Activated gamma-delta T cell (primary cell): Measurements from ENCODE around the gene NXT2.
"Not testable (repeated sequence)": the region's sequence is repeated elsewhere in the genome, so short reads cannot be mapped to it uniquely, and the experiment has no call there.

Experiments used
- DNase-seq: peaks from one replicate; lab custom pipeline; 2025; lab: John Stamatoyannopoulos, UW
- total RNA-seq, 2 donors: gene quantifications; one replicate each; lab custom pipeline; 2026; lab: John Stamatoyannopoulos, UW

Gene NXT2
- total RNA-seq, result 10.5 to 13.6 reads per million in 2 donors

GRCh38 chrX:109536439-109537323 is at the start of gene NXT2:
Gene NXT2 (plus strand): TSS chrX:109536844. CDS start chrX:109537007, 163 bp downstream.
- DNase-seq, result peak; percentile 67

- DNase-seq, result no peak
These were observed 49.0 kb upstream of the NXT2 start for GRCh38 chrX:109487640-109488039.

GRCh38 chrX:109489174-109489573 is 47.5 kb upstream of the NXT2 start:
- DNase-seq, result no peak

- no peak for DNase-seq
These were observed 38.2 kb upstream of the NXT2 start for GRCh38 chrX:109498434-109498833.

GRCh38 chrX:109501176-109501575 is 35.5 kb upstream of the NXT2 start:
- DNase-seq, result no peak

GRCh38 chrX:109508915-109509314 is 27.7 kb upstream of the NXT2 start:
- no peak for DNase-seq

GRCh38 chrX:109511113-109511512 is 25.5 kb upstream of the NXT2 start:
- DNase-seq, result no peak

- DNase-seq, result no peak
These were observed 17.6 kb upstream of the NXT2 start for GRCh38 chrX:109519001-109519400.

GRCh38 chrX:109533005-109533404 is 3.6 kb upstream of the NXT2 start:
- DNase-seq, result no peak

GRCh38 chrX:109533631-109534030 is 3.0 kb upstream of the NXT2 start:
- no peak for DNase-seq

- no peak for DNase-seq
These were observed 1.7 kb upstream of the NXT2 start for GRCh38 chrX:109534933-109535332.

- DNase-seq, result no peak
These were observed 1.1 kb upstream of the NXT2 start for GRCh38 chrX:109535578-109535977.

- no peak for DNase-seq
These were observed 651 bp downstream of the NXT2 start for GRCh38 chrX:109537324-109537665.

GRCh38 chrX:109539007-109539406 is 2.4 kb downstream of the NXT2 start:
- not testable (repeated sequence) for DNase-seq

GRCh38 chrX:109553862-109554261 is 17.2 kb downstream of the NXT2 start:
- no peak for DNase-seq

GRCh38 chrX:109576083-109576482 is 39.4 kb downstream of the NXT2 start:
- not testable (repeated sequence) for DNase-seq

- DNase-seq, result no peak
These were observed 40.4 kb downstream of the NXT2 start for GRCh38 chrX:109577055-109577454.

- no peak for DNase-seq
These were observed 42.3 kb downstream of the NXT2 start for GRCh38 chrX:109578916-109579315.

GRCh38 chrX:109585488-109585887 is 48.8 kb downstream of the NXT2 start:
- DNase-seq, result peak; percentile 5

GRCh38 chrX:109590176-109590575 is 53.5 kb downstream of the NXT2 start:
- DNase-seq, result no peak
